GM18867 (cell line): ENCODE results near the gene PRPF8.
A peak's percentile ranks its signal among the peaks of the same experiment; 100 is the strongest.
"Not testable (repeated sequence)": the region's sequence is repeated elsewhere in the genome, so short reads cannot be mapped to it uniquely, and the experiment has no call there.

Experiments
- ATAC-seq: cut with Tn5 transposase; IDR thresholded peaks from one replicate; pipeline ENCODE4 v1.9.1; 2021; ENCODE audit warnings: mild to moderate bottlenecking, moderate library complexity; ENCODE audit not compliant: unreplicated experiment

PRPF8 gene

GRCh38 chr17:1684378-1685189 is at the start of gene PRPF8:
PRPF8 (minus strand) TSS chr17:1684867; CDS start chr17:1684571, 296 bp downstream.
- ATAC-seq: peak; percentile 97

- no peak for ATAC-seq
These were observed 49.1 kb upstream of the PRPF8 start for GRCh38 chr17:1733759-1734158.

- no peak for ATAC-seq
These were observed 48.2 kb upstream of the PRPF8 start for GRCh38 chr17:1732833-1733321.

GRCh38 chr17:1732241-1732832 is 47.7 kb upstream of the PRPF8 start:
- no peak for ATAC-seq

GRCh38 chr17:1731194-1731506 is 46.5 kb upstream of the PRPF8 start:
- no peak for ATAC-seq

GRCh38 chr17:1730326-1731193 is 45.9 kb upstream of the PRPF8 start:
- no peak for ATAC-seq

- ATAC-seq: no peak
These were observed 45.3 kb upstream of the PRPF8 start for GRCh38 chr17:1729966-1730325.

GRCh38 chr17:1727876-1728630 is 43.4 kb upstream of the PRPF8 start:
- ATAC-seq: no peak

GRCh38 chr17:1727258-1727789 is 42.7 kb upstream of the PRPF8 start:
- no peak for ATAC-seq

- no peak for ATAC-seq
These were observed 42.1 kb upstream of the PRPF8 start for GRCh38 chr17:1726626-1727257.

- no peak for ATAC-seq
These were observed 41.2 kb upstream of the PRPF8 start for GRCh38 chr17:1725642-1726511.

GRCh38 chr17:1724869-1725641 is 40.4 kb upstream of the PRPF8 start:
- peak; percentile 36 for ATAC-seq

- ATAC-seq: peak; percentile 55
These were observed 39.7 kb upstream of the PRPF8 start, which contains the start of gene WDR81 for GRCh38 chr17:1724351-1724868. WDR81 (plus strand) TSS chr17:1724704; CDS start chr17:1724960, 256 bp downstream.

GRCh38 chr17:1722022-1722421 is 37.4 kb upstream of the PRPF8 start:
- ATAC-seq: not testable (repeated sequence)

- no peak for ATAC-seq
These were observed 36.3 kb upstream of the PRPF8 start for GRCh38 chr17:1720856-1721386.

- ATAC-seq: no peak
These were observed 33.9 kb upstream of the PRPF8 start for GRCh38 chr17:1718362-1719165.
